Erythroblast (primary cell): Measurements from ENCODE around the gene SESN3.

Experiments
- GATA1 ChIP-seq: IDR thresholded peaks from 2 replicates; pipeline ENCODE4 v1.6.1; 2011; ENCODE audit warnings: low read depth, mild to moderate bottlenecking, control low read depth, low read length, moderate library complexity
- POLR2A ChIP-seq: IDR thresholded peaks from 2 replicates; pipeline ENCODE4 v1.6.1; 2011; ENCODE audit warnings: mild to moderate bottlenecking, low read length

GRCh38 chr11:95248666-95249467 lies 17.9 kb upstream of the SESN3 start:
- TF ChIP-seq POLR2A (no peak), GATA1 (no peak)
